Esophagus squamous epithelium (tissue), 4 donors: ENCODE results near the gene IRS1.

Source experiments
- POLR2A ChIP-seq, 4 donors: fragments of 450-650 bp; IDR thresholded peaks; one replicate each; pipeline ENCODE4 v1.6.1; 2017; ENCODE audit warnings: antibody characterized with exemption in 4 of 4, mild to moderate bottlenecking in 4 of 4, moderate library complexity in 3 of 4
- TF ChIP-seq, protein P1 (sequence below), 6 experiments: fragments of 450-650 bp in 4 of 6; fragments of 200-600 bp in 2 of 6; sonication (generic) in 2 of 6; IDR thresholded peaks; one replicate each; pipeline ENCODE4 v1.5.1; 2016 to 2019; ENCODE audit warnings: antibody characterized with exemption in 6 of 6, mild to moderate bottlenecking in 4 of 6, moderate library complexity in 4 of 6

- TF ChIP-seq, protein P1, sequence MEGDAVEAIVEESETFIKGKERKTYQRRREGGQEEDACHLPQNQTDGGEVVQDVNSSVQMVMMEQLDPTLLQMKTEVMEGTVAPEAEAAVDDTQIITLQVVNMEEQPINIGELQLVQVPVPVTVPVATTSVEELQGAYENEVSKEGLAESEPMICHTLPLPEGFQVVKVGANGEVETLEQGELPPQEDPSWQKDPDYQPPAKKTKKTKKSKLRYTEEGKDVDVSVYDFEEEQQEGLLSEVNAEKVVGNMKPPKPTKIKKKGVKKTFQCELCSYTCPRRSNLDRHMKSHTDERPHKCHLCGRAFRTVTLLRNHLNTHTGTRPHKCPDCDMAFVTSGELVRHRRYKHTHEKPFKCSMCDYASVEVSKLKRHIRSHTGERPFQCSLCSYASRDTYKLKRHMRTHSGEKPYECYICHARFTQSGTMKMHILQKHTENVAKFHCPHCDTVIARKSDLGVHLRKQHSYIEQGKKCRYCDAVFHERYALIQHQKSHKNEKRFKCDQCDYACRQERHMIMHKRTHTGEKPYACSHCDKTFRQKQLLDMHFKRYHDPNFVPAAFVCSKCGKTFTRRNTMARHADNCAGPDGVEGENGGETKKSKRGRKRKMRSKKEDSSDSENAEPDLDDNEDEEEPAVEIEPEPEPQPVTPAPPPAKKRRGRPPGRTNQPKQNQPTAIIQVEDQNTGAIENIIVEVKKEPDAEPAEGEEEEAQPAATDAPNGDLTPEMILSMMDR (IDR thresholded peaks at IDR 0.05), result no peak
- no peak for TF ChIP-seq POLR2A (IDR thresholded peaks at IDR 0.05)
These were observed 53.3 kb downstream of the IRS1 start for GRCh38 chr2:226746196-226746800.
